Measurements from ENCODE around the gene TRMT1.

Gene TRMT1

GRCh38 chr19:13064092-13064489, 52.4 kb downstream of the TRMT1 start:
- H3K9me2 ChIP-seq (replicated peaks; ENCODE audit: low read depth, low read length): no peaks in the 10 kb centered on the region
- H3K9me3 ChIP-seq (ENCODE audit: insufficient read depth, low read depth, low read length): no peaks in the 10 kb centered on the region
- H3K4me2 ChIP-seq (ENCODE audit: low read depth, low read length, poor library complexity, severe bottlenecking): no peak overlapping the region
- no peaks in the 10 kb centered on the region for H4K20me1 ChIP-seq (ENCODE audit: insufficient read depth, low read length, poor library complexity, severe bottlenecking)
- no peaks in the 10 kb centered on the region for H3K27me3 ChIP-seq (ENCODE audit: insufficient read depth, low read length, poor library complexity, severe bottlenecking)
- no peaks in the 10 kb centered on the region for H3F3A ChIP-seq (ENCODE audit: low read depth)
- H3K79me2 ChIP-seq (ENCODE audit: insufficient read depth, low read length): no peaks in the 10 kb centered on the region
- peaks cover 2% of the 10 kb centered on the region for H3K4me1 ChIP-seq (ENCODE audit: insufficient read depth, low read length, poor library complexity, severe bottlenecking)
- H3K36me3 ChIP-seq (ENCODE audit: insufficient read depth, low read length): no peaks in the 10 kb centered on the region
- no peak overlapping the region for H2AFZ ChIP-seq (ENCODE audit: low read length)
- no peak overlapping the region for H3K4me3 ChIP-seq (ENCODE audit: low read length, poor library complexity, severe bottlenecking)
- no peak overlapping the region for H3K9ac ChIP-seq (ENCODE audit: low read depth, low read length, poor library complexity, severe bottlenecking)
- TF ChIP-seq CTCF (conservative IDR thresholded peaks at IDR 0.05; ENCODE audit: low read length) (no peak), EZH2phosphoT487 (IDR thresholded peaks at IDR 0.05; ENCODE audit: borderline replicate concordance) (no peak)

GRCh38 chr19:13063461-13064091, 53.0 kb downstream of the TRMT1 start:
- H3K9me2 ChIP-seq (replicated peaks; ENCODE audit: low read depth, low read length): no peaks in the 10 kb centered on the region
- no peaks in the 10 kb centered on the region for H3K27me3 ChIP-seq (ENCODE audit: insufficient read depth, low read length, poor library complexity, severe bottlenecking)
- no peaks in the 10 kb centered on the region for H3K36me3 ChIP-seq (ENCODE audit: insufficient read depth, low read length)
- no peak overlapping the region for H3K9ac ChIP-seq (ENCODE audit: low read depth, low read length, poor library complexity, severe bottlenecking)
- no peaks in the 10 kb centered on the region for H3K9me3 ChIP-seq (ENCODE audit: insufficient read depth, low read depth, low read length)
- H3F3A ChIP-seq (ENCODE audit: low read depth): no peaks in the 10 kb centered on the region
- TF ChIP-seq CTCF (conservative IDR thresholded peaks at IDR 0.05; ENCODE audit: low read length): no peak
- no peak for TF ChIP-seq EZH2phosphoT487 (IDR thresholded peaks at IDR 0.05; ENCODE audit: borderline replicate concordance)
- no peak overlapping the region for H3K4me2 ChIP-seq (ENCODE audit: low read depth, low read length, poor library complexity, severe bottlenecking)
- H3K4me1 ChIP-seq (ENCODE audit: insufficient read depth, low read length, poor library complexity, severe bottlenecking): peaks cover 2% of the 10 kb centered on the region
- H3K4me3 ChIP-seq (ENCODE audit: low read length, poor library complexity, severe bottlenecking): no peak overlapping the region
- no peaks in the 10 kb centered on the region for H3K79me2 ChIP-seq (ENCODE audit: insufficient read depth, low read length)
- H2AFZ ChIP-seq (ENCODE audit: low read length): no peak overlapping the region
- H4K20me1 ChIP-seq (ENCODE audit: insufficient read depth, low read length, poor library complexity, severe bottlenecking): no peaks in the 10 kb centered on the region

- no peaks in the 10 kb centered on the region for H4K20me1 ChIP-seq (ENCODE audit: insufficient read depth, low read length, poor library complexity, severe bottlenecking)
- H3K9me3 ChIP-seq (ENCODE audit: insufficient read depth, low read depth, low read length): no peaks in the 10 kb centered on the region
- no peaks in the 10 kb centered on the region for H3K9me2 ChIP-seq (replicated peaks; ENCODE audit: low read depth, low read length)
- H3F3A ChIP-seq (ENCODE audit: low read depth): no peaks in the 10 kb centered on the region
- H3K79me2 ChIP-seq (ENCODE audit: insufficient read depth, low read length): no peaks in the 10 kb centered on the region
- no peak overlapping the region for H3K4me2 ChIP-seq (ENCODE audit: low read depth, low read length, poor library complexity, severe bottlenecking)
- H3K9ac ChIP-seq (ENCODE audit: low read depth, low read length, poor library complexity, severe bottlenecking): no peak overlapping the region
- H3K4me1 ChIP-seq (ENCODE audit: insufficient read depth, low read length, poor library complexity, severe bottlenecking): peaks cover 2% of the 10 kb centered on the region
- no peak overlapping the region for H2AFZ ChIP-seq (ENCODE audit: low read length)
- no peaks in the 10 kb centered on the region for H3K36me3 ChIP-seq (ENCODE audit: insufficient read depth, low read length)
- no peak overlapping the region for H3K4me3 ChIP-seq (ENCODE audit: low read length, poor library complexity, severe bottlenecking)
- TF ChIP-seq CTCF (conservative IDR thresholded peaks at IDR 0.05; ENCODE audit: low read length) (no peak), EZH2phosphoT487 (IDR thresholded peaks at IDR 0.05; ENCODE audit: borderline replicate concordance) (no peak)
- H3K27me3 ChIP-seq (ENCODE audit: insufficient read depth, low read length, poor library complexity, severe bottlenecking): no peaks in the 10 kb centered on the region
These were observed 54.2 kb downstream of the TRMT1 start for GRCh38 chr19:13062317-13062716.
